ENCODE results near the gene WASHC2A. TPM values are rescaled to one million over a fixed set of nuclear protein-coding genes. Genes with fewer than 3 reads are reported as not detected.
A peak's percentile ranks its signal among the peaks of the same experiment; 100 is the strongest.
"Not testable (repeated sequence)": the region's sequence is repeated elsewhere in the genome, so short reads cannot be mapped to it uniquely, and the experiment has no call there.

The WASHC2A gene
- total RNA-seq (66.5 and 68.8 TPM in 2 replicates), polyA plus RNA-seq (20.6 and 21.2 TPM in 2 replicates), polyA minus RNA-seq (17.1 and 29.3 TPM in 2 replicates)
- 43.3 TPM for total RNA-seq (2013)

GRCh38 chr10:50067546-50068351 is at the start of gene WASHC2A:
TSS of gene WASHC2A (plus strand) at chr10:50067954. CDS start at chr10:50068006, 52 bp downstream.
- H3K79me2 ChIP-seq (ENCODE audit: control insufficient read depth, insufficient read depth, low read length); H3K27me3 Mint-ChIP-seq; H3K36me3 ChIP-seq (replicated peaks in 1 of 2; ENCODE audit: control extremely low read depth in 1 of 2, control insufficient read depth in 1 of 2, extremely low read depth in 1 of 2, insufficient read depth in 2 of 2, low read length in 1 of 2); H4K20me1 ChIP-seq (ENCODE audit: control insufficient read depth, insufficient read depth, low read length, poor library complexity, severe bottlenecking); intact Hi-C loops (cut with micrococcal nuclease); H3K27me3 ChIP-seq (replicated peaks in 1 of 4; ENCODE audit: control extremely low read depth in 1 of 4, control insufficient read depth in 3 of 4, insufficient read depth in 4 of 4, low read length in 3 of 4); H3K4me1 ChIP-seq (ENCODE audit: control insufficient read depth in 2 of 2, insufficient read depth in 2 of 2, low read length in 2 of 2); H3K9me3 ChIP-seq (ENCODE audit: control extremely low read depth in 1 of 3, control insufficient read depth in 2 of 3, insufficient read depth in 1 of 3, low read length in 2 of 3); H3K9me3 Mint-ChIP-seq (ENCODE audit: insufficient read depth); CTCF ChIA-PET: not testable (repeated sequence)
- H3K4me3 Mint-ChIP-seq = peak within 1 kb of the TSS; percentile 85
- peak within 1 kb of the TSS; percentile 94 for H3K27ac Mint-ChIP-seq
- peak within 1 kb of the TSS; percentile 83 for H2AFZ ChIP-seq (ENCODE audit: insufficient read depth, low read depth, low read length, poor library complexity, severe bottlenecking)
- H3K4me3 ChIP-seq (ENCODE audit: control extremely low read depth in 1 of 5, extremely low read depth in 1 of 5, insufficient read depth in 1 of 5, low read depth in 2 of 5, low read length in 4 of 5) = peak within 1 kb of the TSS in 4 of 5 experiments; percentile 58 to 67 (median 64)
- peak within 1 kb of the TSS; percentile 64 for H3K4me2 ChIP-seq (replicated peaks; ENCODE audit: low read depth, low read length, poor library complexity, severe bottlenecking)
- WGBS (ENCODE audit: insufficient coverage) = under 1% methylated on average over 38 of the region's 73 CpGs
- peak within 1 kb of the TSS; percentile 65 for H3K9ac ChIP-seq (ENCODE audit: low read length)
- peak; percentile 86 for ATAC-seq (ENCODE audit: low read depth)
- H3K4me1 Mint-ChIP-seq = peaks cover 11% of the 10 kb centered on the region
- DNase-seq = peak; percentile 93
- POLR2A ChIA-PET = interaction anchor here (1.1 kb wide), 1 partner anchor 557 kb away, joined by 3 read pairs; no protein-coding TSS in a partner anchor
- H3K27ac ChIP-seq (ENCODE audit: low read length in 2 of 2) = peak within 1 kb of the TSS; percentile 24 to 64

- H3K27ac Mint-ChIP-seq; H3K9me3 ChIP-seq (ENCODE audit: control extremely low read depth in 1 of 3, control insufficient read depth in 2 of 3, insufficient read depth in 1 of 3, low read length in 2 of 3); CTCF ChIA-PET; intact Hi-C loops (cut with micrococcal nuclease); H2AFZ ChIP-seq (ENCODE audit: insufficient read depth, low read depth, low read length, poor library complexity, severe bottlenecking); H3K4me2 ChIP-seq (replicated peaks; ENCODE audit: low read depth, low read length, poor library complexity, severe bottlenecking); H3K27me3 Mint-ChIP-seq; H3K9me3 Mint-ChIP-seq (ENCODE audit: insufficient read depth); H3K9ac ChIP-seq (ENCODE audit: low read length); H3K79me2 ChIP-seq (ENCODE audit: control insufficient read depth, insufficient read depth, low read length); H3K27ac ChIP-seq (ENCODE audit: low read length in 2 of 2); DNase-seq; H3K4me3 ChIP-seq (ENCODE audit: control extremely low read depth in 1 of 5, extremely low read depth in 1 of 5, insufficient read depth in 1 of 5, low read depth in 2 of 5, low read length in 4 of 5); H3K4me1 Mint-ChIP-seq; ATAC-seq (ENCODE audit: low read depth); H3K4me3 Mint-ChIP-seq; POLR2A ChIA-PET; H4K20me1 ChIP-seq (ENCODE audit: control insufficient read depth, insufficient read depth, low read length, poor library complexity, severe bottlenecking); H3K36me3 ChIP-seq (replicated peaks in 1 of 2; ENCODE audit: control extremely low read depth in 1 of 2, control insufficient read depth in 1 of 2, extremely low read depth in 1 of 2, insufficient read depth in 2 of 2, low read length in 1 of 2); H3K4me1 ChIP-seq (ENCODE audit: control insufficient read depth in 2 of 2, insufficient read depth in 2 of 2, low read length in 2 of 2); H3K27me3 ChIP-seq (replicated peaks in 1 of 4; ENCODE audit: control extremely low read depth in 1 of 4, control insufficient read depth in 3 of 4, insufficient read depth in 4 of 4, low read length in 3 of 4): not testable (repeated sequence)
- WGBS (ENCODE audit: insufficient coverage) = 87% methylated on average over 3 of the region's 3 CpGs
These were observed 48.5 kb upstream of the WASHC2A start for GRCh38 chr10:50019279-50019678.

- POLR2A ChIA-PET; H3K9me3 ChIP-seq (ENCODE audit: control extremely low read depth in 1 of 3, control insufficient read depth in 2 of 3, insufficient read depth in 1 of 3, low read length in 2 of 3); H3K27ac ChIP-seq (ENCODE audit: low read length in 2 of 2); H3K9me3 Mint-ChIP-seq (ENCODE audit: insufficient read depth); H3K9ac ChIP-seq (ENCODE audit: low read length); H3K27me3 ChIP-seq (replicated peaks in 1 of 4; ENCODE audit: control extremely low read depth in 1 of 4, control insufficient read depth in 3 of 4, insufficient read depth in 4 of 4, low read length in 3 of 4); H3K79me2 ChIP-seq (ENCODE audit: control insufficient read depth, insufficient read depth, low read length); H3K36me3 ChIP-seq (replicated peaks in 1 of 2; ENCODE audit: control extremely low read depth in 1 of 2, control insufficient read depth in 1 of 2, extremely low read depth in 1 of 2, insufficient read depth in 2 of 2, low read length in 1 of 2); H3K4me1 Mint-ChIP-seq; H2AFZ ChIP-seq (ENCODE audit: insufficient read depth, low read depth, low read length, poor library complexity, severe bottlenecking); H3K4me2 ChIP-seq (replicated peaks; ENCODE audit: low read depth, low read length, poor library complexity, severe bottlenecking); H3K4me3 ChIP-seq (ENCODE audit: control extremely low read depth in 1 of 5, extremely low read depth in 1 of 5, insufficient read depth in 1 of 5, low read depth in 2 of 5, low read length in 4 of 5); H3K27ac Mint-ChIP-seq; H4K20me1 ChIP-seq (ENCODE audit: control insufficient read depth, insufficient read depth, low read length, poor library complexity, severe bottlenecking); intact Hi-C loops (cut with micrococcal nuclease); H3K4me3 Mint-ChIP-seq; ATAC-seq (ENCODE audit: low read depth); H3K27me3 Mint-ChIP-seq; H3K4me1 ChIP-seq (ENCODE audit: control insufficient read depth in 2 of 2, insufficient read depth in 2 of 2, low read length in 2 of 2); CTCF ChIA-PET; DNase-seq: not testable (repeated sequence)
- WGBS (ENCODE audit: insufficient coverage) = 85% methylated on average over 9 of the region's 13 CpGs
These were observed 47.2 kb upstream of the WASHC2A start for GRCh38 chr10:50020451-50021024.

Data from B cell (primary cell).